ENCODE measurements around the gene PRSS38. TPM values are rescaled to one million over a fixed set of nuclear protein-coding genes. Genes with fewer than 3 reads are reported as not detected.

Gene PRSS38
- total RNA-seq, 1 experiment from 2014 or later: not detected

DNA sequence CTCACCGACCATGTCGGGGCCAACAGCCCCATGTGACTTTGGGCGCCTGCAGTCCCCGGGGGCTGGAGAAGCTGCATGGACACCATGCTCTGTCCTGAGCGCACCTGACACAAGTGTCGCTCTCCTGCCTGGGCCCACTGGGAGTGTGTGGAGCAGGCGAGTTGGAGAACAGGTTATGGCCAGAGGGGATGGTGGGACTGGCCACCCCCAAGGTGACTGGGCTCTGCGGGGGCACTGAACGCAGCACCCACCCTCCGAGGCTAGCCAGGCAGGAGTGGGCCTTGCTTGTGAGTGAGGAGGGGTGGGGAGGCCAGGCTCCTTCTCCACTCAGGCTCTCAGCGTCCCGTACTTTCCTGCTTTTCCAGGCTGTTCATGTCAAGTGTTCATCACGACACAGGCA is 44.7 kb upstream of the PRSS38 start:
- ChIA-PET POLR2A (ENCODE audit: unreplicated experiment) (no interaction called here), CTCF (no interaction called here)
- no peaks in the 10 kb centered on the region for H3K79me2 ChIP-seq (ENCODE audit: low read depth)
- DNase-seq: no peak
- H3F3A ChIP-seq (ENCODE audit: insufficient read depth, low read depth): peaks cover 25% of the 10 kb centered on the region
- peaks cover 15% of the 10 kb centered on the region; the same call in 1 of the 2 replicates for H3K36me3 ChIP-seq (ENCODE audit: low read depth)
- no TSS peak for BruUV-seq (replicated peaks)
- no peaks in the 10 kb centered on the region for H3K9me2 ChIP-seq (ENCODE audit: insufficient read depth)
- H4K20me1 ChIP-seq (ENCODE audit: insufficient read depth): peaks cover 26% of the 10 kb centered on the region
- no peak for TF ChIP-seq EZH2 (IDR thresholded peaks at IDR 0.05; ENCODE audit: low read depth)
- TF ChIP-seq, protein P1, sequence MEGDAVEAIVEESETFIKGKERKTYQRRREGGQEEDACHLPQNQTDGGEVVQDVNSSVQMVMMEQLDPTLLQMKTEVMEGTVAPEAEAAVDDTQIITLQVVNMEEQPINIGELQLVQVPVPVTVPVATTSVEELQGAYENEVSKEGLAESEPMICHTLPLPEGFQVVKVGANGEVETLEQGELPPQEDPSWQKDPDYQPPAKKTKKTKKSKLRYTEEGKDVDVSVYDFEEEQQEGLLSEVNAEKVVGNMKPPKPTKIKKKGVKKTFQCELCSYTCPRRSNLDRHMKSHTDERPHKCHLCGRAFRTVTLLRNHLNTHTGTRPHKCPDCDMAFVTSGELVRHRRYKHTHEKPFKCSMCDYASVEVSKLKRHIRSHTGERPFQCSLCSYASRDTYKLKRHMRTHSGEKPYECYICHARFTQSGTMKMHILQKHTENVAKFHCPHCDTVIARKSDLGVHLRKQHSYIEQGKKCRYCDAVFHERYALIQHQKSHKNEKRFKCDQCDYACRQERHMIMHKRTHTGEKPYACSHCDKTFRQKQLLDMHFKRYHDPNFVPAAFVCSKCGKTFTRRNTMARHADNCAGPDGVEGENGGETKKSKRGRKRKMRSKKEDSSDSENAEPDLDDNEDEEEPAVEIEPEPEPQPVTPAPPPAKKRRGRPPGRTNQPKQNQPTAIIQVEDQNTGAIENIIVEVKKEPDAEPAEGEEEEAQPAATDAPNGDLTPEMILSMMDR (conservative IDR thresholded peaks at IDR 0.05): no peak
- H3K4me3 ChIP-seq: no peak overlapping the region
- H3K27me3 ChIP-seq (ENCODE audit: insufficient read depth, low read depth): no peaks in the 10 kb centered on the region
- no peak overlapping the region for H3K4me2 ChIP-seq
- no peaks in the 10 kb centered on the region for H3K9me3 ChIP-seq (ENCODE audit: insufficient read depth, low read depth)
- H3K27ac ChIP-seq: no peak overlapping the region
- intact Hi-C loops (cut with micrococcal nuclease; ENCODE audit: unreplicated experiment): no loop called here
- H2AFZ ChIP-seq: no peak overlapping the region
- peaks cover 13% of the 10 kb centered on the region for H3K4me1 ChIP-seq (replicated peaks; ENCODE audit: insufficient read depth)

DNA sequence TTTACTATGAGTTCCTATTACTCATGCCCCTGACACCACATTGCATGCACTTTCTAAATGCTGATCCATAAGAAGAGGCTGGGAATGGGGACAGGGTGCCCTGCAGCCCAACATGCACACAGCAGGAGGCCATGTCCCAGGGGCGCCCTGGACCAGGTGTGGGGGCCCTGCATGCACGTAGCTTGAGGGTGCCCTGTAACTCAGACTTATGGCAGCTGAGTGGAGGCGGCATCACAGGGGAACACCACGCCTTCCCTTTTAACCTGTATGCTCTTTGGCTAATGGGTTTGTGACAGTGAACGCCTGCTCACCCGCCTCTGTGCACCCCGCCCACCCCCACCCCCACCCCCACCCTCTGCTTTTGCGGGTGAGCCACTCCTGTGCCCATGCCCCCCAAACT is 44.1 kb upstream of the PRSS38 start:
- no peak for DNase-seq
- Histone ChIP-seq H3K4me2 (no peak overlapping the region), H3K27ac (no peak overlapping the region), H4K20me1 (ENCODE audit: insufficient read depth) (peaks cover 21% of the 10 kb centered on the region), H3K4me3 (no peak overlapping the region), H3K79me2 (ENCODE audit: low read depth) (no peaks in the 10 kb centered on the region), H3F3A (ENCODE audit: insufficient read depth, low read depth) (peaks cover 20% of the 10 kb centered on the region; the same call in 1 of the 2 replicates), H3K9me2 (ENCODE audit: insufficient read depth) (no peaks in the 10 kb centered on the region), H3K4me1 (replicated peaks; ENCODE audit: insufficient read depth) (peaks cover 8% of the 10 kb centered on the region), H3K36me3 (ENCODE audit: low read depth) (peaks cover 15% of the 10 kb centered on the region; the same call in 1 of the 2 replicates), H3K27me3 (ENCODE audit: insufficient read depth, low read depth) (no peaks in the 10 kb centered on the region), H2AFZ (no peak overlapping the region), H3K9me3 (ENCODE audit: insufficient read depth, low read depth) (no peaks in the 10 kb centered on the region)
- CTCF ChIA-PET: no interaction called here
- intact Hi-C loops (cut with micrococcal nuclease; ENCODE audit: unreplicated experiment): no loop called here
- no peak for TF ChIP-seq EZH2 (IDR thresholded peaks at IDR 0.05; ENCODE audit: low read depth)
- TF ChIP-seq, protein P1 (conservative IDR thresholded peaks at IDR 0.05): no peak
- POLR2A ChIA-PET (ENCODE audit: unreplicated experiment): no interaction called here
- BruUV-seq (replicated peaks): no TSS peak

DNA sequence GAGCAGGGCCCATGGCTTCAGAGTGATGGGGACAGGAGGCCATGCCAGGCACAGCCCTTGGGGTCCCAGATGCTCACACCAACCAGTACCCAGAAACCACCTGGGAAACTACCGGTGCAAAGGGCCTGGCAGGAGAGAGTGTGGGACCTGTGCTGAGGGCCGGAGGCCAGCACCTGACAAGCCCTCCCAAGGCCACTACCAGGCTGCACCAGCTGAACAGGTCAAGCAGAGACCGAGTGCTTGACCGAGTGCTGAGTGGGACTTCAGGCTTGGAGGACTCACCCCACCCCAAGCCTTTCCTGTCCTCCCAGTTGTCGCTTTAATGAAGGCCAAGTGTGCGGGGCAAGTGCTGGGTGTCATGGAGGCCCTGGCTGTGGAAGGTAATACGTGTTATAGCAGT is 43.7 kb upstream of the PRSS38 start:
- TF ChIP-seq EZH2 (IDR thresholded peaks at IDR 0.05; ENCODE audit: low read depth): no peak
- TF ChIP-seq, protein P1 (conservative IDR thresholded peaks at IDR 0.05): no peak
- peaks cover 18% of the 10 kb centered on the region for H4K20me1 ChIP-seq (ENCODE audit: insufficient read depth)
- H3K4me2 ChIP-seq: no peak overlapping the region
- POLR2A ChIA-PET (ENCODE audit: unreplicated experiment): no interaction called here
- H3K4me3 ChIP-seq: no peak overlapping the region
- CTCF ChIA-PET: no interaction called here
- no TSS peak for BruUV-seq (replicated peaks)
- H2AFZ ChIP-seq: no peak overlapping the region
- intact Hi-C loops (cut with micrococcal nuclease; ENCODE audit: unreplicated experiment): no loop called here
- DNase-seq: no peak
- H3K9me3 ChIP-seq (ENCODE audit: insufficient read depth, low read depth): no peaks in the 10 kb centered on the region
- H3F3A ChIP-seq (ENCODE audit: insufficient read depth, low read depth): peaks cover 15% of the 10 kb centered on the region; the same call in 1 of the 2 replicates
- H3K79me2 ChIP-seq (ENCODE audit: low read depth): no peaks in the 10 kb centered on the region
- H3K27ac ChIP-seq: no peak overlapping the region
- H3K36me3 ChIP-seq (ENCODE audit: low read depth): peaks cover 15% of the 10 kb centered on the region; the same call in 1 of the 2 replicates
- H3K4me1 ChIP-seq (replicated peaks; ENCODE audit: insufficient read depth): peaks cover 4% of the 10 kb centered on the region
- no peaks in the 10 kb centered on the region for H3K9me2 ChIP-seq (ENCODE audit: insufficient read depth)
- H3K27me3 ChIP-seq (ENCODE audit: insufficient read depth, low read depth): no peaks in the 10 kb centered on the region
